Psoas muscle (tissue), 8 donors: ENCODE data around the gene TUBG2. TPM values are rescaled to one million over a fixed set of nuclear protein-coding genes. Genes with fewer than 3 reads are reported as not detected.

Source experiments
- ATAC-seq, 4 donors: fragments of 200-7000 bp; cut with Tn5 transposase; one replicate each; pipeline ENCODE4 v1.9.1; 2020; ENCODE audit warnings: moderate library complexity in 3 of 4, mild to moderate bottlenecking in 2 of 4
- DNase-seq, 2 donors: peaks; one replicate each; pipeline ENCODE4 v3.0.0-alpha.2; 2020
- H3K27ac ChIP-seq: fragments of 200-600 bp; one replicate; pipeline ENCODE4 v1.8.0; 2022
- H3K27me3 ChIP-seq, 3 donors: fragments of 200-600 bp in 1 of 3; one replicate each; pipeline versions ENCODE4 v1.6.1 to v1.8.0; 2013 to 2022; ENCODE audit warnings: low read length in 2 of 3, mild to moderate bottlenecking in 2 of 3, moderate library complexity in 1 of 3; ENCODE audit not compliant: insufficient read depth in 3 of 3
- H3K36me3 ChIP-seq, 2 donors: fragments of 200-600 bp in 1 of 2; one replicate each; pipeline versions ENCODE4 v1.6.1 to v1.8.0; 2013 to 2022; ENCODE audit warnings: low read depth in 1 of 2, mild to moderate bottlenecking in 1 of 2, moderate library complexity in 1 of 2; ENCODE audit not compliant: insufficient read depth in 1 of 2
- H3K4me1 ChIP-seq: fragments of 200-600 bp; one replicate; pipeline ENCODE4 v1.8.0; 2022
- H3K4me3 ChIP-seq: fragments of 200-600 bp; one replicate; pipeline ENCODE4 v1.8.0; 2022; ENCODE audit warnings: mild to moderate bottlenecking
- H3K9me3 ChIP-seq: fragments of 200-600 bp; one replicate; pipeline ENCODE4 v1.8.0; 2022
- WGBS, 3 donors: extraction: QIAGEN DNeasy Blood & Tissue Kit; methylation state at CpG; one replicate each; pipeline versions ENCODE4 v1.1.6 to v1.1.7; 2013; 5-methylcytosine and 5-hydroxymethylcytosine counted together
- intact Hi-C, 2 donors: fragments of 100-400 bp; cut with DNase I; formaldehyde crosslinking; loops; one replicate each; pipeline versions ENCODE4 v1.11.0 to v1.14.2; 2022
- polyA plus RNA-seq, 3 donors: library from polyadenylated mRNA; stranded (reverse); fragments of 200-250 nt; gene quantifications; one replicate each; pipeline ENCODE4 v1.2.3, GENCODE V29; 2013
- total RNA-seq, 4 donors: library from RNA; stranded (reverse); fragmentation: NEBNext Ultra II Directional in 2 of 4; extraction: Animal tissue kit (Norgen Biotek cat#: 25700) in 2 of 4; gene quantifications; one replicate each; pipeline versions ENCODE4 v1.2.1 to v1.2.4, GENCODE V29; 2021 to 2023
- TF ChIP-seq, protein P1 (sequence below): fragments of 200-600 bp; IDR thresholded peaks from one replicate; pipeline ENCODE4 v1.8.0; 2022; ENCODE audit warnings: antibody characterized with exemption
- donor health status: healthy with polysubstance abuse.
- donor health status: DM: no; HTN: no; CAD: no; lungs with moderate emphysema.
- donor health status: Bipolar disorder and iron deficiency.
- donor health status: healthy.
- donor health status: DM: yes; HTN: yes; CAD: no.
- donor health status: DM: no; HTN: no; CAD: no.
- donor health status: DM: no; HTN: no; CAD: no.
- donor health status: DM: yes; HTN: yes; CAD: no.

Gene TUBG2
- total and polyA plus RNA-seq, 7 donors, result 2.7 to 11.9 (median 4.9) TPM

GRCh38 chr17:42684929-42685556, 26.0 kb downstream of the TUBG2 start:
- H3K4me1 ChIP-seq, result peaks cover 33% of the 10 kb centered on the region
- no peak overlapping the region for H3K27ac ChIP-seq
- no peaks in the 10 kb centered on the region for H3K9me3 ChIP-seq
- H3K27me3 ChIP-seq, result no peaks in the 10 kb centered on the region
- H3K36me3 ChIP-seq, result peaks cover 0 to 25% of the 10 kb centered on the region in 2 donors
- no peak for ATAC-seq
- no peak overlapping the region for H3K4me3 ChIP-seq
- TF ChIP-seq, protein P1, sequence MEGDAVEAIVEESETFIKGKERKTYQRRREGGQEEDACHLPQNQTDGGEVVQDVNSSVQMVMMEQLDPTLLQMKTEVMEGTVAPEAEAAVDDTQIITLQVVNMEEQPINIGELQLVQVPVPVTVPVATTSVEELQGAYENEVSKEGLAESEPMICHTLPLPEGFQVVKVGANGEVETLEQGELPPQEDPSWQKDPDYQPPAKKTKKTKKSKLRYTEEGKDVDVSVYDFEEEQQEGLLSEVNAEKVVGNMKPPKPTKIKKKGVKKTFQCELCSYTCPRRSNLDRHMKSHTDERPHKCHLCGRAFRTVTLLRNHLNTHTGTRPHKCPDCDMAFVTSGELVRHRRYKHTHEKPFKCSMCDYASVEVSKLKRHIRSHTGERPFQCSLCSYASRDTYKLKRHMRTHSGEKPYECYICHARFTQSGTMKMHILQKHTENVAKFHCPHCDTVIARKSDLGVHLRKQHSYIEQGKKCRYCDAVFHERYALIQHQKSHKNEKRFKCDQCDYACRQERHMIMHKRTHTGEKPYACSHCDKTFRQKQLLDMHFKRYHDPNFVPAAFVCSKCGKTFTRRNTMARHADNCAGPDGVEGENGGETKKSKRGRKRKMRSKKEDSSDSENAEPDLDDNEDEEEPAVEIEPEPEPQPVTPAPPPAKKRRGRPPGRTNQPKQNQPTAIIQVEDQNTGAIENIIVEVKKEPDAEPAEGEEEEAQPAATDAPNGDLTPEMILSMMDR, result no peak
- no peak for DNase-seq
- intact Hi-C loops, result no loop called here
- WGBS, 3 donors, result 80 to 86% (median 85%) methylated on average over 50 of the region's 50 CpGs

DNA sequence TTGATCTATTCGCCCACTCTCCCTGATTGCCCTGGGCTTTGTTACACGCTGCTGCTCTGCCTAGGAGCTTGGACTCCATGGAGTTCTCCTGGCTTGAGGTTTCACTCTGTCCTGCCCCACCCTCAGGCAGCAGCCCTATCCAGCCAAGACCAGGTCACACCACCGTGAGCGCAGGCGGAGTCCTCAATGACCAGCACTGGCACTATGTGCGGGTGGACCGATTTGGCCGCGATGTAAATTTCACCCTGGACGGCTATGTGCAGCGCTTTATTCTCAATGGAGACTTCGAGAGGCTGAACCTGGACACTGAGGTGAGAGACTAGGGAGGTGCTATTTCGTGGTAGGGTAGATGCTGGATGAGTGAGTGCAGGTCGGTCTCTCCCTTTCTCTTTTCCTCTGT, 26.7 kb downstream of the TUBG2 start:
- Histone ChIP-seq H3K36me3 (peaks cover 0 to 29% of the 10 kb centered on the region in 2 donors), H3K4me1 (peaks cover 26% of the 10 kb centered on the region)
- 79 to 81% (median 79%) methylated on average over 14 of the region's 14 CpGs for WGBS, 3 donors

GRCh38 chr17:42686520-42687128, 27.5 kb downstream of the TUBG2 start:
- H3K27me3 ChIP-seq, result no peaks in the 10 kb centered on the region
- WGBS, 3 donors, result 80 to 84% (median 80%) methylated on average over 32 of the region's 32 CpGs
- no peaks in the 10 kb centered on the region for H3K9me3 ChIP-seq
- DNase-seq (no peak), ATAC-seq (no peak)
- H3K4me1 ChIP-seq, result peaks cover 22% of the 10 kb centered on the region
- no peak overlapping the region for H3K27ac ChIP-seq
- H3K36me3 ChIP-seq, result peaks cover 0 to 35% of the 10 kb centered on the region in 2 donors
- intact Hi-C loops, result no loop called here
- TF ChIP-seq, protein P1, result no peak
- H3K4me3 ChIP-seq, result no peak overlapping the region

More for the DNA sequence above, 26.7 kb downstream of the TUBG2 start:
- Histone ChIP-seq H3K4me3 (no peak overlapping the region), H3K27me3 (no peaks in the 10 kb centered on the region), H3K27ac (no peak overlapping the region), H3K9me3 (no peaks in the 10 kb centered on the region)
- no peak for ATAC-seq
- TF ChIP-seq, protein P1, result no peak
- DNase-seq, result no peak
- intact Hi-C loops, result no loop called here

DNA sequence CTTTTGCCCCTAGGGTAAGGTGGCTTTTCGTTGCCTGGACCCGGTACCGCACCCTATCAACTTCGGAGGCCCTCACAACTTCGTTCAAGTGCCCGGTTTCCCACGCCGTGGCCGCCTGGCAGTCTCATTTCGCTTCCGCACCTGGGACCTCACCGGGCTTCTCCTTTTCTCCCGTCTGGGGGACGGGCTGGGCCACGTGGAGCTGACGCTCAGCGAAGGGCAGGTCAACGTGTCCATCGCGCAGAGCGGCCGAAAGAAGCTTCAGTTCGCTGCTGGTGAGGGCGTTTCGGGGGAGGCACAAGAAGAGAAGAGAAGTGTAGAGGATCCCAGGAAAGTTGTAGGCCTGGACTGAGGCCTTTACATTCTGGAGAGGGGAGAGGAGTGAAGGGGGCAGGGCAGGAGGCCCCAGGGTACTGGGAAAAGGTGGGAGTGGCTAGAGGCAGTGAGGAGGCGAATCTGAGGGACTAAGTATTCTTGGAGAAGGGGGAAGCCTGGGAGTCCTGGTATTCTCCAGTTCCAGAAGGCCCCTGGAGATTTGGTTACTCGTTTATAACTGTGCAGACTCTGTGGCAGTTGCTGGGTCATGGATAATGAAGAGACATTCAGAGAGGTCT, 28.7 kb downstream of the TUBG2 start:
- H3K27ac ChIP-seq, result no peak overlapping the region

More for the DNA sequence above, 28.7 kb downstream of the TUBG2 start:
- peaks cover 10% of the 10 kb centered on the region for H3K4me1 ChIP-seq
- no peaks in the 10 kb centered on the region for H3K27me3 ChIP-seq
- intact Hi-C loops, result no loop called here
- H3K9me3 ChIP-seq, result no peaks in the 10 kb centered on the region
- peaks cover 0 to 45% of the 10 kb centered on the region in 2 donors for H3K36me3 ChIP-seq
- H3K4me3 ChIP-seq, result no peak overlapping the region
- no peak for DNase-seq
- TF ChIP-seq, protein P1, result no peak
- no peak for ATAC-seq
- 77 to 81% (median 78%) methylated on average over 27 of the region's 27 CpGs for WGBS, 3 donors
